HEK293T (cell line): ENCODE measurements around the gene TAF6L.

Experiments
- ARNT ChIP-seq: fragments of 450-650 bp; IDR thresholded peaks from 2 replicates; pipeline ENCODE4 v1.6.1; 2017; ENCODE audit warnings: mild to moderate bottlenecking
- BHLHE40 ChIP-seq: fragments of 450-650 bp; IDR thresholded peaks from 2 replicates; pipeline ENCODE4 v1.6.1; 2016; ENCODE audit warnings: mild to moderate bottlenecking, moderate library complexity, borderline replicate concordance
- FOXK2 ChIP-seq: fragments of 450-650 bp; IDR thresholded peaks from 2 replicates; pipeline ENCODE4 v1.6.1; 2016; ENCODE audit warnings: mild to moderate bottlenecking
- FOXM1 ChIP-seq: fragments of 450-650 bp; IDR thresholded peaks from 2 replicates; pipeline ENCODE4 v1.6.1; 2017; ENCODE audit warnings: mild to moderate bottlenecking, borderline replicate concordance
- SP1 ChIP-seq: fragments of 450-650 bp; IDR thresholded peaks from 2 replicates; pipeline ENCODE4 v1.6.1; 2017
- TARDBP ChIP-seq: fragments of 450-650 bp; IDR thresholded peaks from 2 replicates; pipeline ENCODE4 v1.6.1; 2016
- TF ChIP-seq, protein P1 (sequence below): fragments of 450-650 bp; IDR thresholded peaks from 2 replicates; pipeline ENCODE4 v1.6.1; 2016

DNA sequence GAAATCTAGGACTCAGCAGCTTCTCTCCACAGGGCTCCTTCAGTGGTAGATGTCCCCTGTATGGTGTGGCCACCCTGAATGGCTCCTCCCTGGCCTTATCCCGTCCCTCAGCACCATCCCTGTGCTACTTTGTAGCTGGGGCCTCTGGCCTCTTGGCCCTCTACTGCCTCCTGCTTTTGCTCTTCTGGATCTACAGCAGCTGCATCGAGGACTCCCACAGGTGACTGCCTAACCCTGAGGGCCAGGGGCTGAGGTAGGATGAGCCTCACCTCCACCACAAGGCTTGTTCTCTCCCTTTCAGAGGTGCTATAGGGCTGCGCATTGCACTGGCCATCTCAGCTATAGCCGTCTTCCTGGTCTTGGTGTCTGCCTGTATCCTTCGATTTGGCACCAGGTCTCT is 17.8 kb downstream of the TAF6L start:
- TF ChIP-seq FOXM1 (no peak), SP1 (no peak), ARNT (no peak), TARDBP (no peak), BHLHE40 (no peak), FOXK2 (no peak)
- TF ChIP-seq, protein P1, sequence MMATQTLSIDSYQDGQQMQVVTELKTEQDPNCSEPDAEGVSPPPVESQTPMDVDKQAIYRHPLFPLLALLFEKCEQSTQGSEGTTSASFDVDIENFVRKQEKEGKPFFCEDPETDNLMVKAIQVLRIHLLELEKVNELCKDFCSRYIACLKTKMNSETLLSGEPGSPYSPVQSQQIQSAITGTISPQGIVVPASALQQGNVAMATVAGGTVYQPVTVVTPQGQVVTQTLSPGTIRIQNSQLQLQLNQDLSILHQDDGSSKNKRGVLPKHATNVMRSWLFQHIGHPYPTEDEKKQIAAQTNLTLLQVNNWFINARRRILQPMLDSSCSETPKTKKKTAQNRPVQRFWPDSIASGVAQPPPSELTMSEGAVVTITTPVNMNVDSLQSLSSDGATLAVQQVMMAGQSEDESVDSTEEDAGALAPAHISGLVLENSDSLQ = no peak
